Right lung (tissue), 10 donors: Measurements from ENCODE around the gene MCAM. TPM values are rescaled to one million over a fixed set of nuclear protein-coding genes. Genes with fewer than 3 reads are reported as not detected.

Experiments
- DNase-seq, 2 donors: peaks; one replicate each; pipeline ENCODE4 v3.0.0-alpha.2; 2013
- long read RNA-seq, 8 donors: transcript quantifications; one replicate each; lab custom pipeline, GENCODE V29; 2026
- polyA plus RNA-seq, 5 donors: library from polyadenylated mRNA; unstranded; fragments of 120-200 nt; gene quantifications; one replicate each; pipeline versions ENCODE4 v1.2.1 to v1.2.3, GENCODE V29; 2013; ENCODE audit warnings: inconsistent platforms in 1 of 5, low replicate concordance in 1 of 5; ENCODE audit not compliant: insufficient read length in 5 of 5, insufficient read depth in 1 of 5

The MCAM gene
- polyA plus RNA-seq = 100 to 1,000 TPM in 4 of 5 donors, 10 to 100 TPM in 1; 89.3 to 139 (median 108) TPM
- long read RNA-seq, donor 1, transcript MCAM-201 (16 exons, 3,313 nt) = major isoform, 10 of 21 reads
- long read RNA-seq, donor 1, partial matches to known transcripts = 5 of 21 reads
- long read RNA-seq, donor 1, other reads (novel, unspliced or antisense) = 6 of 21 reads
- long read RNA-seq, donor 2, partial matches to known transcripts = 0 of 4 reads
- long read RNA-seq, donor 2, other reads (novel, unspliced or antisense) = 0 of 4 reads
- long read RNA-seq, donor 3, transcript MCAM-201 (16 exons, 3,313 nt) = major isoform, 5 of 27 reads
- long read RNA-seq, donor 3, partial matches to known transcripts = 22 of 27 reads
- long read RNA-seq, donor 3, other reads (novel, unspliced or antisense) = 0 of 27 reads
- long read RNA-seq, donor 4, partial matches to known transcripts = 5 of 7 reads
- long read RNA-seq, donor 4, other reads (novel, unspliced or antisense) = 0 of 7 reads
- long read RNA-seq, donor 5, transcript MCAM-201 (16 exons, 3,313 nt) = major isoform, 7 of 20 reads
- long read RNA-seq, donor 5, partial matches to known transcripts = 13 of 20 reads
- long read RNA-seq, donor 5, other reads (novel, unspliced or antisense) = 0 of 20 reads
- long read RNA-seq, donor 6, transcript MCAM-201 (16 exons, 3,313 nt) = major isoform, 15 of 20 reads
- long read RNA-seq, donor 6, partial matches to known transcripts = 5 of 20 reads
- long read RNA-seq, donor 6, other reads (novel, unspliced or antisense) = 0 of 20 reads
- long read RNA-seq, donor 7, partial matches to known transcripts = 5 of 9 reads
- long read RNA-seq, donor 7, other reads (novel, unspliced or antisense) = 0 of 9 reads
- long read RNA-seq, donor 8, transcript MCAM-201 (16 exons, 3,313 nt) = major isoform, 5 of 5 reads
- long read RNA-seq, donor 8, partial matches to known transcripts = 0 of 5 reads
- long read RNA-seq, donor 8, other reads (novel, unspliced or antisense) = 0 of 5 reads

GRCh38 chr11:119316729-119317591, at the start of gene MCAM:
MCAM (minus strand) TSS chr11:119317130; CDS start chr11:119317101, 29 bp downstream.
- peak in 1 of 2 donors; percentile 59 for DNase-seq

- no peak for DNase-seq
Observed at GRCh38 chr11:119365071-119365591, 48.2 kb upstream of the MCAM start.

- DNase-seq = no peak
Observed at GRCh38 chr11:119363851-119364590, 47.1 kb upstream of the MCAM start.

GRCh38 chr11:119363081-119363850, 46.3 kb upstream of the MCAM start:
- no peak for DNase-seq

- no peak for DNase-seq
Observed at GRCh38 chr11:119362741-119363080, 45.8 kb upstream of the MCAM start.

GRCh38 chr11:119361941-119362725, 45.2 kb upstream of the MCAM start:
- DNase-seq = no peak

- no peak for DNase-seq
Observed at GRCh38 chr11:119361056-119361787, 44.3 kb upstream of the MCAM start.

GRCh38 chr11:119359365-119360214, 42.7 kb upstream of the MCAM start:
- no peak for DNase-seq

GRCh38 chr11:119357074-119357473, 40.1 kb upstream of the MCAM start:
- no peak for DNase-seq

- peak; percentile 76 to 83 for DNase-seq
Observed at GRCh38 chr11:119356349-119357031, 39.6 kb upstream of the MCAM start.

GRCh38 chr11:119355091-119355843, 38.3 kb upstream of the MCAM start:
- DNase-seq = no peak

GRCh38 chr11:119352857-119353260, 35.9 kb upstream of the MCAM start:
- peak in 1 of 2 donors; percentile 63 for DNase-seq

GRCh38 chr11:119351232-119351631, 34.3 kb upstream of the MCAM start:
- DNase-seq = no peak

- no peak for DNase-seq
Observed at GRCh38 chr11:119350302-119350701, 33.4 kb upstream of the MCAM start.

- DNase-seq = no peak
Observed at GRCh38 chr11:119347940-119348605, 31.1 kb upstream of the MCAM start.
